ENCODE measurements around the gene KCTD5. TPM values are rescaled to one million over a fixed set of nuclear protein-coding genes. Genes with fewer than 3 reads are reported as not detected.

The KCTD5 gene
- total RNA-seq, 2 experiments from 2014 or later, result 20.6 to 22.6 TPM

DNA sequence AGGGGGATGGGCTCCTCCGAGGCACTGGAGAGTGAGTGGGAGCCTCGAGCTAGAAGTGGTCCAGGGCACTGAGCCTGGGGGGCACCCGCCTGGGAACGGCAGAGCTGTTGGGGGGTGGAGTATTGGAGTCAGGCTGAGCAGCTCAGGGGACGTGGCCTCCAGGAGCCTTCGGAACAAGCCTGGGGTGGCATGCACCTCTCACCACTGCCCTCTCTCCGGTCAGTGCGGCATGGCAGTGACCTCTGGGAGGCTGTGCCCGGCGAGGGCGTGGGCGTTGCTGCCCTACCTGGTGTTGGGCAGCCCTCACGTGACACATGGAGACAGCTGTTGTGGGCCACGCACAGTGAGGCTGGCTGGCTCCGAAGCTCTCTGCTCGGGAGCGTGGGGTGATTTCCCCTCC lies 23.8 kb downstream of the KCTD5 start:
- ATAC-seq (ENCODE audit: poor library complexity) (no peak), DNase-seq (no peak)
- CTCF ChIA-PET, result no interaction called here
- H3K4me1 Mint-ChIP-seq (ENCODE audit: low read depth), result no peaks in the 10 kb centered on the region
- H3K9me3 ChIP-seq (ENCODE audit: control insufficient read depth in 1 of 2, insufficient read depth in 1 of 2, low read length in 2 of 2), result no peaks in the 10 kb centered on the region
- no peak overlapping the region for H3K4me3 ChIP-seq (ENCODE audit: low read length)
- POLR2A ChIA-PET, result no interaction called here
- no peak overlapping the region for H3K27ac ChIP-seq (ENCODE audit: low read depth in 1 of 2, low read length in 2 of 2)
- H3K4me1 ChIP-seq (ENCODE audit: insufficient read depth, low read length), result no peaks in the 10 kb centered on the region
- H3K27ac Mint-ChIP-seq, result no peak overlapping the region
- no peaks in the 10 kb centered on the region for H3K9me3 Mint-ChIP-seq
- no peak overlapping the region for H3K4me3 Mint-ChIP-seq
- H3K36me3 Mint-ChIP-seq (ENCODE audit: low read depth), result peaks cover 27% of the 10 kb centered on the region
- H3K36me3 ChIP-seq (ENCODE audit: insufficient read depth, low read length), result peaks cover 72% of the 10 kb centered on the region
- intact Hi-C loops (cut with DNase I, micrococcal nuclease), result no loop called here
- H3K27me3 Mint-ChIP-seq, result no peaks in the 10 kb centered on the region
- TF ChIP-seq, protein P1, sequence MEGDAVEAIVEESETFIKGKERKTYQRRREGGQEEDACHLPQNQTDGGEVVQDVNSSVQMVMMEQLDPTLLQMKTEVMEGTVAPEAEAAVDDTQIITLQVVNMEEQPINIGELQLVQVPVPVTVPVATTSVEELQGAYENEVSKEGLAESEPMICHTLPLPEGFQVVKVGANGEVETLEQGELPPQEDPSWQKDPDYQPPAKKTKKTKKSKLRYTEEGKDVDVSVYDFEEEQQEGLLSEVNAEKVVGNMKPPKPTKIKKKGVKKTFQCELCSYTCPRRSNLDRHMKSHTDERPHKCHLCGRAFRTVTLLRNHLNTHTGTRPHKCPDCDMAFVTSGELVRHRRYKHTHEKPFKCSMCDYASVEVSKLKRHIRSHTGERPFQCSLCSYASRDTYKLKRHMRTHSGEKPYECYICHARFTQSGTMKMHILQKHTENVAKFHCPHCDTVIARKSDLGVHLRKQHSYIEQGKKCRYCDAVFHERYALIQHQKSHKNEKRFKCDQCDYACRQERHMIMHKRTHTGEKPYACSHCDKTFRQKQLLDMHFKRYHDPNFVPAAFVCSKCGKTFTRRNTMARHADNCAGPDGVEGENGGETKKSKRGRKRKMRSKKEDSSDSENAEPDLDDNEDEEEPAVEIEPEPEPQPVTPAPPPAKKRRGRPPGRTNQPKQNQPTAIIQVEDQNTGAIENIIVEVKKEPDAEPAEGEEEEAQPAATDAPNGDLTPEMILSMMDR (IDR thresholded peaks at IDR 0.05), result no peak
- no peaks in the 10 kb centered on the region for H3K27me3 ChIP-seq (ENCODE audit: control insufficient read depth in 1 of 2, insufficient read depth in 2 of 2, low read length in 2 of 2)

GRCh38 chr16:2706611-2707311 lies 24.4 kb downstream of the KCTD5 start:
- intact Hi-C loops (cut with DNase I, micrococcal nuclease), result no loop called here
- CTCF ChIA-PET, result no interaction called here
- no peak overlapping the region for H3K27ac ChIP-seq (ENCODE audit: low read depth in 1 of 2, low read length in 2 of 2)
- DNase-seq, result no peak
- Mint-ChIP-seq H3K27me3 (no peaks in the 10 kb centered on the region), H3K9me3 (no peaks in the 10 kb centered on the region), H3K27ac (no peak overlapping the region), H3K4me1 (ENCODE audit: low read depth) (no peaks in the 10 kb centered on the region), H3K4me3 (no peak overlapping the region), H3K36me3 (ENCODE audit: low read depth) (peaks cover 27% of the 10 kb centered on the region)
- no peak for ATAC-seq (ENCODE audit: poor library complexity)
- H3K36me3 ChIP-seq (ENCODE audit: insufficient read depth, low read length), result peaks cover 65% of the 10 kb centered on the region
- H3K9me3 ChIP-seq (ENCODE audit: control insufficient read depth in 1 of 2, insufficient read depth in 1 of 2, low read length in 2 of 2), result no peaks in the 10 kb centered on the region
- TF ChIP-seq, protein P1 (IDR thresholded peaks at IDR 0.05), result no peak
- POLR2A ChIA-PET, result no interaction called here
- H3K4me1 ChIP-seq (ENCODE audit: insufficient read depth, low read length), result no peaks in the 10 kb centered on the region
- H3K27me3 ChIP-seq (ENCODE audit: control insufficient read depth in 1 of 2, insufficient read depth in 2 of 2, low read length in 2 of 2), result no peaks in the 10 kb centered on the region
- no peak overlapping the region for H3K4me3 ChIP-seq (ENCODE audit: low read length)

DNA sequence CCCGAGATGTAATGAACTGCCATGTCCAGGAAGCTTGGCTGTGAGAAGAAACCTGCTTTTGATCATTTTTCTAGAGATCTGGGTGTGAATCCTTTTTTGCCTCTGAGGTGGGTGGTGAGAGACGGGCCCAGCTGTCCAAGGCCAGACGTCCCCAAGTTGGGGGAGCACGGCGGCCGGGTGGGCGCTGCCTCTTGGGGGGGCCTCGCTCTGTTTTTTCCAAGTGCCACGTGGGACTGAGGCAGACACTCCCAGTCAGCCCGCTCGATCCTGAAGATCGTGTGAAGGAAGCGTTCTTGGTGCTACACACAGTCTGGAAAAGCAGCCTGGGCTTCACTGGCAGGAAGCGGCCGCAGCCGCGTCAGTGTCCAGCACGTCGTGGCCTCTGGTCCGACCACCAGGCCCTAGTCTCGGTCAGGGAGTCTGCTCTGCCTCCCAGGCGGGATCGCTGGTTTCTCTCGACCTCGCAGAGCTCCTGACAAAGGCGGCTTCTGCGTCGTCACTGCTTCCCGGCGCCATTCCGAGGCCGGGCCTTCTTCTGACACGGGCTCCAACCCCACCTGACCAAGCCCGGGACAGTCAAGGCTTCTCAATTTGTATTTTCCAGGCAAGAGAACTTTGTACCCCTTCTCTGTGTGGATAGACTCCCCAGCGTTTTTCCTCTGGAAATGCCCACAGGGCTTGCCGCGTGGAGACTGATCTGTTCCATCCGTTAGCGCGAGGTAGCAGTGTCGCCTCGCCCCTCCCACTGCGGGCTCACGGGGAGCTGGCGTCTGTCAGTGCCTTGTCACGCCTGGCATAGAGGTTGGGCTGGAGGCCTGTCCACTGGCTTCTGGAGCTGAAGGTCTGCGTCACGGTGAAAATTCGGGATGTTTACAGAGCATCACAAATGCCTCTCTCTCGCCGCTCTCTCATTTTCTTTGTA lies 25.3 kb downstream of the KCTD5 start:
- DNase-seq (no peak), ATAC-seq (ENCODE audit: poor library complexity) (no peak)
- no peaks in the 10 kb centered on the region for H3K4me1 Mint-ChIP-seq (ENCODE audit: low read depth)
- Histone ChIP-seq H3K36me3 (ENCODE audit: insufficient read depth, low read length) (peaks cover 57% of the 10 kb centered on the region), H3K27me3 (ENCODE audit: control insufficient read depth in 1 of 2, insufficient read depth in 2 of 2, low read length in 2 of 2) (no peaks in the 10 kb centered on the region), H3K4me3 (ENCODE audit: low read length) (no peak overlapping the region), H3K27ac (ENCODE audit: low read depth in 1 of 2, low read length in 2 of 2) (no peak overlapping the region), H3K4me1 (ENCODE audit: insufficient read depth, low read length) (no peaks in the 10 kb centered on the region), H3K9me3 (ENCODE audit: control insufficient read depth in 1 of 2, insufficient read depth in 1 of 2, low read length in 2 of 2) (no peaks in the 10 kb centered on the region)
- TF ChIP-seq, protein P1 (IDR thresholded peaks at IDR 0.05), result no peak
- no peak overlapping the region for H3K27ac Mint-ChIP-seq
- intact Hi-C loops (cut with DNase I, micrococcal nuclease), result no loop called here
- ChIA-PET POLR2A (no interaction called here), CTCF (no interaction called here)
- H3K4me3 Mint-ChIP-seq, result no peak overlapping the region
- no peaks in the 10 kb centered on the region for H3K27me3 Mint-ChIP-seq
- H3K36me3 Mint-ChIP-seq (ENCODE audit: low read depth), result peaks cover 21% of the 10 kb centered on the region
- no peaks in the 10 kb centered on the region for H3K9me3 Mint-ChIP-seq
